NCI-H2107 (cell line): ENCODE data around the gene PLOD1.
"Not testable (repeated sequence)": the region's sequence is repeated elsewhere in the genome, so short reads cannot be mapped to it uniquely, and the experiment has no call there.

ENCODE experiments used
- DNase-seq: peaks from one replicate; lab custom pipeline; 2025; lab: John Stamatoyannopoulos, UW

PLOD1 gene

DNA sequence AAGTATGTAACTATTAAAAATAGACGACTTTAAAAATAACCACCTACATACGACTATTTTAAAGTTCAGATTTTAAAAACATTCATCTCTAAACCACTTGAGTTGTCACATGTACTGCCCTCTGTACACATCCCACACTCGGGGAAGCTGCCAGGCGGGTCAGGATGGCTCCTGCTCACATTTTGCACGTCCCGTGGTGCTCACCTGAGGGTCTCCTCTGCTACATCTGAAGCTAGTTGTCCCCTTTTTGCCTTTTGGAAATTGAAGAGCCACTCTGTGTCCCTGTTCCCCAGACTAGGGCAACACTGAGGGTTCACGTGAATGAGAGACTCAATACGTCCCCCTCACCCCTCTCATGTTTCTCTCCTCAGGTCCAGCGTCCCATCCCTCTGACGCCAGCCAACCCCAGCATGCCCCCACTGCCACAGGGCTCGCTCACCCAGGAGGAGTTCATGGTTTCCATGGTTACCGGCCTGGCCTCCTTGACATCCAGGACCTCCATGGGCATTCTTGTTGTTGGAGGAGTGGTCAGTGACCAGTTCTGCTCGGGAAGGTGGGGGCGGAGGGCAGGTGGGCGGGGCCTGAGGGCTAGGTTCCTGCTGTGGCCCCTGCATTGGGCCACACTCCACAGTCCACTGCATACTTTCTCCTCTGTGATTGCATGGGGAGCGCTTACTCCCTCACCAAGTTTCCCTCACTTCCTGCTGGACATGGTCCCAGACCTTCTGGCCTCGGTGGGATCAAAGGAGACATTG is 71.8 kb downstream of the PLOD1 start:
- DNase-seq, result no peak

DNA sequence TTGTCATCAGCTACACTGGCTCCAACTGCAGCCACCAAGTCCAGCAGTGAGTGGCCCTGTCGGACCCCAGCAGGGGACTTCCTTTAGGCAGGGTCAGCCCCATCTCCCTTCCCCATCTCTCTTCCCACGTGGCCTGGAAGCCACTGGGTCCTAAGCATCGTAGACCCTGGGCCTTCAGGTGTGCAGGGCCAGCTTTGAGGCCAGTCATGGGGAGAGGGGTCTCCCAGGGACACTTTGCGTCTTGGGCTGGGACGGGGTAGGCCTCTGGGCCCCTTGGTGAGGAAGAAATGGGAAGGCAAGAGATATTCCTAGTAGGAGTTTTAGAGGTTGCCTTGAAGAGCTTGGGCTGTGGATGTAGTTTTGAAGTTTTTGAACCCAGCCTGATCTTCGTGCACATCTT is 72.7 kb downstream of the PLOD1 start:
- DNase-seq, result no peak

DNA sequence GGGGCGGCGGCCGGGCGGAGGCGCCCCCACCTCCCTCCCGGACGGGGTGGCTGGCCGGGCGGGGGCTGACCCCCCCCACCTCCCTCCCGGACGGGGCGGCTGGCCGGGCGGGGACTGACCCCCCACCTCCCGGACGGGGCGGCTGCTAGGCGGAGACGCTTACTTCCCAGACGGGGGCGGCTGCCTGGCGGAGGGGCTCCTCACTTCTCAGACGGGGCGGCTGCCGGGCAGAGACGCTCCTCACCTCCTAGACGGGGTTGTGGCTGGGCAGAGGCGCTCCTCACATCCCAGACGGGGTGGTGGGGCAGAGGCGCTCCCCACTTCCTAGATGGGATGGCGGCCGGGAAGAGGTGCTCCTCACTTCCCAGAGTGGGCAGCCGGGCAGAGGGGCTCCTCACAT is 73.8 kb downstream of the PLOD1 start:
- DNase-seq, result not testable (repeated sequence)

DNA sequence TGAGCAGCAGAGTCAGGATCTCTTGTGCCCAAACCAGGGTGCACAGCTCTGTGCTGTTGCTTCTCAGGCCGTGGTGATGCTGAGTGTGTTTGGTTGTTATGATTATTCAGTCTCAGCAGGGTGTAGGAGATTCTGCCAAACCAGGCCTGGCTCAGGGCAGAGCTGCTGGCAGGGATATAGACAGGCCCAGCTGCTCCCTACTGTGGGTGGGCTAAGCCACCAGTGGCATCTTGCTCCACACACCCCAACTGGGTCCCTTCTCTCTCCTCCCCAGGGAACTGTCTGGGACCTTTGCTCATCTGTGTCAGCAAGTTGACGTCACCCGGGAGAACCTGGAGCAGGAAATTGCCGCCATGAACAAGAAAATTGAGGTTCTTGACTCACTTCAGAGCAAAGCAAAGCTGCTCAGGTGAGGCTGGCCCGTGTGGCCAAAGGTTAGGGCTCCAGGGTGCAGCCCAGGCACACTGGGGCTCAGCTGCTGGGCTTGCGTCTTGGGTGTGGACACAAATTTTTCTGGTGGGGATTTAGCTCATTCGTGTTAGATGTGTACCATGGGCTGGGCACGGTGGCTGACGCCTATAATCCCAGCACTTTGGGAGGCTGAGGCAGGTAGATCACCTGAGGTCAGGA is 74.9 kb downstream of the PLOD1 start:
- DNase-seq, result no peak

DNA sequence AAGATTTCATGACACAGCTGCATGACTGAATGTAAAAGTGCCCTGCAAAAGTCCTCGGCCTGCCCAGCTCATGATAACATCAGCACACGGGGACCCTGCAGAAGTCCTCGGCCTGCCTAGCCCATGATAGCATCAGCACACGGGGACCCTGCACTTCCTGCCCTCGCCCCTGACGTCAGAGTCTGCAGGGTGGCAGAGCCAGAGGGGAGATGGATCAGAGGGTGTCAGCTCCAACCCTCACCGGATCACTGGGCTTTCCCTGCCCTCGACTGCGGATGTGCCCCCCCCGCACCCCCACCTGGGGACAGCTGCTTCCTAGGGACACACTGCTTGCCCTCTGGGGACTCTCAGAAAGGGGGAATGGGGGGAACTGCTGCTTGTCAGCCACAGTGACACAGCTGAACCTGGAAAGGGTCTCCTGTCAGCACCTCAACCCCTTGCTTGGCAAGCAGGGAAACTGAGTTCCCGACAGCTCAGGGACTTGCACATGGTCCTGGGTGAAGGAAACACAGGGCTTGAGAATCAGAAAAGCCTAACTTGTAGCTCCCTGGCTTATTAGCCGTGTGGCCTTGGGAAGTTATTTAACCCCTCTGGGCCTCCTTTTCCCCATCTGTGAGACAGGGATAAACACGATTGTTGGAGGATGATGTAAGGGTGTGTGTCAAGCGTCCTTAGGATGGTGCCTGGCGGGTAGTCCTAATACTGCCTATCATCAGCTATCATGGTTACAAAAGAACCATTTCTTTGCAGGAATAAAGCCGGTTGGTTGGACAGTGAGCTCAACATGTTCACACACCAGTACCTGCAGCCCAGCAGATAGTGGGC is 76.4 kb downstream of the PLOD1 start:
- DNase-seq, result no peak

DNA sequence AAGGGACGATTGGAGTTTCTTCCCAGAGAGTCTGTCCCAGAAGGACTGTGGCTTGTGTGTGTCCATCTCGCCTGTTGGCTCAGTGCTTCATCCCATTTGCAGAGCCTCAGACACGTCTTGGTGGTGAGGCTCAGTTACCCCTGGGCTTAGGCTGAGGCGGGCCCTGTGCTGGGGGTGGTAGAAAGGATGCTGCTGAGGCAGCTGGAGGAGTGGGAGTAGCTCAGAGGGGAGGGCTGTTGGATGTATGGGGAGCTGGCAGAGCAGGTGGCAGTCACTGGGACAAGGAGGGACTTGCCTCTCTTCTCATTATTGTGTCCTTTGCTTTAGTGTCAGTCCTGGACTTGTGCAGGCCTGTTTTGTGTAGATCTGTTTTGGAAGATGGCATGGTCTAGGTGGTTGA is 77.5 kb downstream of the PLOD1 start:
- DNase-seq, result no peak

DNA sequence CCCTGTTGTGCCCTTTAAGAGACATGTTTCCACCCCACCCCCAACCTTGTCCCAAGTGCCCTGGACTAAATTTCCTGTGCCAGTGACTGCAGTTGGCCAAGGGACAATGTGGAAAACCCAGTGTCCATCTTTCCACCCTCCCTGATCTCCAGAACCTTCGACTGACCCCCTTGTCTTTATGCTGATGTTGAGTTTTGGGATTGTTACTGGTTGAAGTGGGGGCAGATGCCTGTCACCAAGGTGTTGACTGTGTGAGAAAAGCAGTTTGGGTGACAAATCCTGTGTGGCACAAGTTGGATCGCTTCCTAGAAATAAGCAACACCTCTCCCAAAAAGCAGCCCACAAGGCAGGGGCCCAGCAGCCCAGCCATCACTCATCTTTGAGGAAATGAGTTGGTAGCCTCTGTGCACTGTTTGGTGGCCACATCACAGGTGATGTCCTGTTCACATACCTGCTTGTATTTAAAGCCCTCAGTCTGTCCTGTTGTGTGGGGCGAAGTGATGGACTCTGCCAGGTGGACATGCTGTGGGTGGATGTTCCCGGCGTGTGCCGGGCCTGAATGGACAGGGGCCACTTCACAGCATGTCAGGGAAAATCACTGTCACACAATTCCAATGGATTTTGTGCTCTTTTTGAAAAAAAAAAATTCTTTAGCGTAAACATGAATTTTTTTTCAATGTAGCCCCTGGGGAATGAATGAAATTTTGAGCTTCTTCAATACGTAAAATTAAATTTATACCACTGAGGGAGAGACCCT is 78.2 kb downstream of the PLOD1 start:
- no peak for DNase-seq

DNA sequence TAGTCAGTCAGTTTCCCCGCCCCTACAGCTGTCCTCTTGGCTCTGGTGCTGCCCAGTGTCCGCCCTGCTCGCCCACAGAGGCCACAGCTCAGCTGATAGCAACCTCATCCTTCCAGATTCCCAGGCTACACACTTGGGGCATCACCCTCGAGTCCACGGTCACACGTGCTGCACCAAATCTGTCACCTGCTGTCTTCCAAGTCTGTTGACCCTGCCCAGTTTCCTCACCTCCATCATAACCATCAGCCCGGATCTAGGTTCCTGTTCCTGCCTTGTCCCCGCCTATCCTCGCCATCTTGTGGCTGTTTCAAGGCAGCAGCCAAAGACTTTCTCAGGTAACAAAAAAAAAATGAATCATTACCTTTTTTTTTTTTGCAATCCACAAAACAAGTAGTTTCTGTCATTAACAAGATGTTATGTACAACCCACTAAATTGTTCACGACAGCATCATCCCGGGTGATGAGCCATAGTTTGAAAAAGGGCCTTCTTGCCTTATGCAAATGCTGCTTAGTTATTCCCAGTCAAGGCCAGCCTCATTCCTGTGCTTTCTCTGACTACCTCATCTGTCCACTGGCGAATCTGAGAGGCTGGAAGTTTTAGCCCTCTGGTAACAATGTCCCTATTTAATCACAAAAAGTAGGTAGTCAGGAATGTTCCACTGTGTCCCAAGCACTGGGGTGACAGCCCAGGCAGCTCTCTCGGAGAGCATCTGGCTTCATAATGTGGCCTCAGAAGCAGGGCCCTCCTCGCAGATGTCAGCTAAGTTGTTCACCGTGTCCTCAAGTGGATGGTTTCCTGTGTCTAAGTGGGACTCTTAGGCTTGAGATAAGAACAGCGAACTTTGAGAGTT is 79.8 kb downstream of the PLOD1 start:
- DNase-seq, result no peak

DNA sequence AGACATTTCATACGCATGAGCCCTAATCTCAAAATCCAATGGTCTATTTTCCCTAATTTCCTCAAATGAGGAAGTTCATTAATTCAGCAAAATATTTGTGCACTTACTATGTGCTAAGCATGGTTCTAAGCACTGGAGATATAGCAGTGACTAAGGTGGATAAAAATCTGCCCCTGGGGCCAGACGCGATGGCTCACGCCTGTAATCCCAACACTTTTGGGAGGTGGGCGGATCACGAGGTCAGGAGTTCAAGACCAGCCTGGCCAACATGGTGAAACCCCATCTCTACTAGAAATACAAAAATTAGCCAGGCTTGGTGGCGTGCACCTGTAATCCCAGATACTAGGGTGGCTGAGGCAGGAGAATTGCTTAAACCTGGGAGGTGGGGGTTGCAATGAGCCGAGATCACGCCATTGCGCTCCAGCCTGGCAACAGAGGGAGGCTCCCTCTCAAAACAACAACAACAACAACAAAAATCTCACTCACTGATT is 80.5 kb downstream of the PLOD1 start:
- no peak for DNase-seq

DNA sequence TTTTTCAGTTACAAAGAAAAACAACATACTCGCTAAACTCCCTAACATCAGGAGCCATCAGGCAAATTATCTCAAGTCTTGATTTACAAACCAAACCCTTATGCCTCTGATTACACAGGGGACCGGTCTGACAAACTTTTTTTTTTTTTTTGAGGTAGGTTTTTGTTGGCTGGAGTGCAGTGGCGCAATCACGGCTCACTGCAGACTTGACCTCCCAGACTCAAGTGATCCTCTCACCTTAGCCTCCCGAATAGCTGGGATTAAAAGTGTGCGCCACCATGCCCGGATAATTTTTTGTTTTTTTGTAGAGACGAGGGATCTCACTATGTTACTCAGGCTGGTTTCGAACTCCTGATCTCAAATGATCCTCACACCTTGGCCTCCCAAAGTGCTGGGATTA is 81.0 kb downstream of the PLOD1 start:
- no peak for DNase-seq

DNA sequence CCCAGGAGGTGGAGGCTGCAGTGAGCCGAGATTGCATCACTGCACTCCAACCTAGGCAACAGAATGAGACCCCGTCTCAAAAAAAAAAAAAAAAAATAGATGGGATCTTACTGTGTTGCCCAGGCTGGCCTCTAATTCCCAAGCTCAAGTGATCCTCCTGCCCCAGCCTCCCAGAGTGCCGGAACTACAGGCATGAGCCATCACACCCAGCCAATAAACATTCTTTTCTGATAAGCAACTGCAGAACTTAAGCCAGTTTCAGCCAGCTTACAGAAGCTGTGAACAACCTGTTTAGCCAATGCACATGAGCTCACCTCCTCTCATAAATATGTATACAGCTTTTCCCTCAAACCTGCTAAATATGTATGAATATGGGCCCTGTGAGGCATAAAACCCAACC is 81.7 kb downstream of the PLOD1 start:
- DNase-seq, result no peak

DNA sequence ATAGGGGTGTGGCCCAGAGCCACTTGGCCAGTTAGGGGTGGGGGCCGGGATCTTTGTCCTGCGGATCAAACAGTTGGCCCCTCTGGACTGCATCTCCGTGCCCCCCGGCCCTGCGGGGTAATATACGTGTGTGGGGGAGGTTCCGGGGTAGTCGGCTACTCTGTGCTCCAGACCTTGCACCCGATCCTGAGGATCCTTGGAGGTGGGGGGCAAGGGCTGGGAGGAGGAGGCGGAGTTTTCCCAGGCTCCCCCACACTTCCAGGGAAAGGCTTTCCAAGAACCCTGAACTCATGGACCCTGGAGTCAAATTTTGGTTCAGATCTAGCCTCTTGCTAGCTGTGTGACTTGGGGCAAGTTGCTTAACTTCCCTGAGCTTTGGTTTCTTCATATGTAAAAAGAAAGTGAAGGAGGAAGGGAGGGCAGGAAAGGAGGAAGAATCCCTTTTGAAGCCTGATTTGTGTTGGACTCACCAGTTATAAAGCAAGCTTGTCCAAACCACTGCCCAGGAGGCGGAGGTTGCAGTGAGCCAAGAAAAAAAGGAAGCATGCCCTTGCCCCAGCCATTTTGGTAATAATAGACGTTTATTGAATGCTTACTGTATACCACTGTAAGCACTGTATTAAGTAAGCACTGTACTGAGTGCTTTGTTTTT is 85.5 kb downstream of the PLOD1 start:
- no peak for DNase-seq

DNA sequence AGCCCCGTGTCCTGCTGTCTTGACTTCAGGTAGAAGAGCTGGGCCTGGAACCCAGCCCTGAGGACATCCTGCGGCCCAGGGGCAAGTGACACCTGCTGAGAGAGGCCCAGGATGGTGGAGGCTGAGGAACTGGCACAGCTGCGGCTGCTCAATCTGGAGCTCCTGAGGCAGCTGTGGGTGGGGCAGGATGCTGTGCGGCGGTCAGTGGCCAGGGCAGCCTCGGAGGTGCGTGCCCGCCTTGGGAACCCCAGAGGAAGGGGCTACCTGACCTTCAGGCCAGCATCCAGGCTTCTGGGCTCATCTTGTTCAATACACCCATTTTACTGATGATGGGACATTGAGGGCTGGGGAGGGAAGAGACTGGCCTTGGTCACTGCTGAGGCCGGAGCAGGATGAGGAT is 87.1 kb downstream of the PLOD1 start:
- no peak for DNase-seq

DNA sequence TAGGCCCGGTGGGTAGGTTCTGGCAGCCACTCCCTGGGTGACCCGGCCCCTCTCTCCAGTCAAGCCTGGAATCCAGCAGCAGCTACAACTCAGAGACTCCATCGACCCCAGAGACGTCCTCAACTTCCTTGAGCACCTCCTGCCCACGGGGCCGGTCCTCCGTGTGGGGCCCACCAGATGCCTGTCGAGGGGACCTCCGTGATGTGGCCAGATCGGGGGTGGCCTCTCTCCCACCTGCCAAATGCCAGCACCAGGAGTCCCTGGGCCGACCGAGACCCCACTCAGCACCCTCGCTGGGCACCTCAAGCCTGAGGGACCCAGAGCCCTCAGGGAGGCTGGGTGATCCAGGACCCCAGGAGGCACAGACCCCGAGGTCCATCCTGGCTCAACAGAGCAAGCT is 87.5 kb downstream of the PLOD1 start:
- no peak for DNase-seq
